Measurements from ENCODE around the gene EGFL7.

EGFL7 gene

GRCh38 chr9:136675477-136676296 lies 13.0 kb downstream of the EGFL7 start:
- no peak for DNase-seq

DNA sequence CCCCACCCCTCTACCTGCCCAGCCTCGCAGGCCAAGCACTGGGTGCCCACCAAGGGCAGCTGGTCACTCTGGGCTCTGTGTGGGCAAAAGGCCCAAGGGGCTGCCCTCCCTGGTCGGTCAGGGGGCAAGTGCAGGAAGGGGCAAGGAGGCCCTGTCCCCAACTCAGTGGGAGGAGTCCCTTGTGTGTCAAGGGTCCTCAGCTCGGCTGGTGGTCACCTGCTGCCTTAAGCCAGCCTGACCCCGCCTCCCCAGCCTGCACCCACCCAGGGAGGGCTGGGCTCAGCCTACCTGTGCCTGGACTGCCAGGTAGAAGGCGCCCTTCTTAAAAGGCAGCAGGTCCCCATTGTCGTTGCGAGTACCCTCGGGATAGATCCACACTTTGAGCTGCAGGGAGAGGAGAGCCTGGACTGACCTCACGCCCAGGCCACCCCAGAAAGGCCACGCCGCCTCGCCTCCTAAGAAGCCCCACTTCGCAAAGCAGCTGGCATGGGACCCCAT lies 13.6 kb downstream of the EGFL7 start:
- DNase-seq: no peak

DNA sequence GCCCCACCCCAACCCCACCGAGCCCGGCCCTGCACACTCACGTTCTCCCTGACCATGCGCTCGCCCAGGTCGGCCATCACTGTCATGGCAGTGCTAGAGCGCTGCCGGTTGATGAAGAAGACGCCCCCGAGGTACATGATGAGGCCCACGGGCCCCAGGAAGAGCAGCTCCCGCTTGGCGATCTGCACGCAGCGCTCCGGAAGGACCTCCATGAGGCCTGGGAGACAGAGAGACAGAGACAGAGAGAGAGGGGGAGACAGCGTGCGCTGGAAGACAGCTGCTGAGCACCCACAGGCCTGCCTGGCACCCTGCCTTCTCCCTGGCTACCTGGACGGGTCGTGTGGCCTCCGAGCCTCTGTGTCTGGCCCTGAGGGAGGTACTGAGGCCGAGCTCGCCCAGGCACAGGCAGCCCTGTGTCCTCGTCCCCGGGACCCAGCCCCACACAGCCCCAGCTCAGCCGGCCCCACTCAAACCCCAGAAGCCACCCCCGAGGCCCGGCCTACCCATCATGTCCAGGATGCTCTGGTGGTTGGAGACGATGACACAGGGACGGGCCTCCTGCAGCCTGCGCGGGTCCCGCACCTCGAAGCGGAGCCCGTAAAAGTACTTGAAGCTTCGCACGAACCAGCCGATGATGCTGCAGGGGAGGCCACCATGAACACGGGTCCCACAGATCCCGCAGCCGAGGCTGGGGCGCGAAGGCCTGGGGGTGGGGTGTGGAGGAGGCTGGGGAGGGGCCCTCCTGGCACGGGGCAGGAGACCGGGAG lies 14.4 kb downstream of the EGFL7 start:
- no peak for DNase-seq

GRCh38 chr9:136678034-136678433 lies 15.3 kb downstream of the EGFL7 start:
- no peak for DNase-seq

GRCh38 chr9:136678624-136679023 lies 15.9 kb downstream of the EGFL7 start:
- DNase-seq: no peak

GRCh38 chr9:136679431-136679941 lies 16.8 kb downstream of the EGFL7 start:
- peak; percentile 39 for DNase-seq

DNA sequence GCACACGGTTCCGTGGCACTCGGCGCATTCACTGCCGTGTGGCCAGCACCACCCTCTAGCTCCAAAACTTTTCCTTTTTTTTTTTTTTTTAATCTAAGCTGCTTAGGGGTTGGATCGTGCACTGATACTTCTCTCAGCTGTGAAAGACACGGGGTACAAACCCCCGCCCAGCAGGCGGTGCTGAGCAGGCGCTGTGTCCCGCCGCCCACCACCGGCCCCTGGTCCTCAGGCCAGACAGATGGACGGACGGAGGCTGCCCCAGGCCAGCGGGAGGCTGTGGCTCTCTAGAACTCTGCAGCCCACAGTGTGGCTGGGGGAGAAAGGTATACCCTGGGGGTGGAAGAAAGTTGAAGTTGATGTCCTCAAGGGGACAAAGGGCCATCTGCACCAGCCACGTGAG lies 18.3 kb downstream of the EGFL7 start:
- DNase-seq: no peak

GRCh38 chr9:136681945-136682699 lies 19.4 kb downstream of the EGFL7 start:
- no peak for DNase-seq

GRCh38 chr9:136682710-136683109 lies 20.0 kb downstream of the EGFL7 start:
- DNase-seq: no peak

- no peak for DNase-seq
These were observed 20.5 kb downstream of the EGFL7 start for GRCh38 chr9:136683173-136683745.

- no peak for DNase-seq
These were observed 21.0 kb downstream of the EGFL7 start for GRCh38 chr9:136683755-136684154.

DNA sequence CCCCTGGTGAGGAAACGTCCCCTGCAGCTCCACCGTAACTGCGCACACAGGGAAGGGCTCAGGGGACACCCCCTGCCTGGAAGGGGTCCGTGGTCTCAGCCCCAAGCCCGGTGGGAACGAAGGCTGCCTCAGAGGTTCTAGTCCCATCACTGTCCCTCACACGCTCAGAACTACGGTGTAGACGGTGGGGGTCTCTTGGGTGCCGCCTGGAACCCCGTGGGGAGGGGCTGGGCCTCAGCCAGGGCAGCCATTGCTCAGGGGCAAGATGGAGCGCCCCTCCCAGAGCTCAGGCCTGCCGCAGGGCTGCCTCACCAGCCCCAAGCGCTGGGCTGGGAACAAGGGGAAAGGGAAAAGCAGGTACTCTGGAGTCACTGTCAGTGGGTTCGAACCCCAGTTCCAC lies 21.6 kb downstream of the EGFL7 start:
- no peak for DNase-seq

GRCh38 chr9:136684799-136685198 lies 22.1 kb downstream of the EGFL7 start:
- DNase-seq: no peak

DNA sequence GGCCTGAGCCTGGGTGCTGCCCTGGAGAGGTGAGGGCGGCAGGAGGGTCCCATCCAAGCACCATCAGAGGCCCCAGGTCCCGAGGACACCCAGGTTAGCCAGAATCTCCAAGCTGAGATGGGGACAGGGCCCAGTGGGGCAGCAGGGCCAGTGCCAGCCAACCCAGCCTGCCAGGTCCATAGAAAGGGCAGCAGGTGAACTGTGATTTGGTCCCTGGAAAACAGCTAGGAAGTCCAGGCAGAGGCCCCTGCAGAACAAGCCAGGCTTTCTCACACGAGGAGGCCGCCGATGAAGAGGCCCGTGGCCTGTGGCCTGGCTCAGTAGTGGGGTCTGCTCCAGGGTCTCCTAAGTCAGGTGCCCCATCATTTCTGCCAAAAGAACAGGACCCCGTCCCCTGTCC lies 22.5 kb downstream of the EGFL7 start:
- DNase-seq: no peak

- no peak for DNase-seq
These were observed 23.2 kb downstream of the EGFL7 start for GRCh38 chr9:136685790-136686533.

- no peak for DNase-seq
These were observed 23.7 kb downstream of the EGFL7 start for GRCh38 chr9:136686534-136686793.

DNA sequence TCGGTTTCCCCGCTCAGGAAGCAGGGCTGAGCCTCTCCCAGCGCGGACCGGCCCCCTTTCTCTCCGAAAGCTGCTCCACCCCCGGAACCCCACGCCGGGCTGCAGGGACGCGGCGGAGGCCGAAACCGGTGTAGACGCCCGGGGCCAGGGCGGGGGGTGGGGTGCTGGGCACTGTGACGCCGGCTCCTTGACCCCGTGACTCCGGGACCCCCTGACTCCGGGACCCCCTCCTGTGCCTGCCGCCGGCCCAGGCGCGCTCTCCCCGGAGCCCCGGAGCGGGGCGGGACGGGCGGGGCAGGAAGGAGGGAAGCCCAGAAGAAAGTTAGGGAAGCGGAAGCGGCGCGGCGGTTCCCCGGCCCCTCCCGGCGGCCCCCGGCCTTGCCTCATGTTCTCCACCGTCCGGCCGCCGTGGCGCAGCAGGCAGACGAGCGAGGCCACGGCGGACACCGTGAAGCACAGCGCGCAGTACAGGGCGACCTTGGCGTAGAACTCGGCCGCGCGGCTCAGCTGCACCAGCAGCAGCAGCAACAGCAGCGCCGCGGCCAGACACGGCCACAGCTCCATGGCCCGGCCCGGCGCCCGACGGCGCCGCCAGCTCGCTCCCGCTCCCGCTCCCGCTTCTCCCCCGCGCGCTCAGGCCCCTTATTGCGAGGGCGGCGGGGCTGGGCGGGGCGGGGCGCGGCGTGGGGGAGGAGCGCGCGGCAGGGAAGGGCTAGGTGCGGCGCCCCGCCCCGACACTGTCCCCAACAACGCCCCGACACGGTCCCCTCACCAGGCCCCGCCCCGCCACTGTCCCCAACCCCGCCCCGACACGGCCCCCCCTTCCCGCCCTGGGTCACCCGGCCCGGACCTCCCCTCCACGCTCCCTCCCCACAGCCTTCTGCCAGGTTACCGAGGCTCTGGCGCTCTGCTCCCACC lies 24.3 kb downstream of the EGFL7 start, which contains the start of gene AGPAT2:
Gene AGPAT2 (minus strand): TSS at position 664 of the 918 bp plus-strand sequence. CDS start 100 bp downstream, at position 564.
- peak; percentile 60 for DNase-seq

DNA sequence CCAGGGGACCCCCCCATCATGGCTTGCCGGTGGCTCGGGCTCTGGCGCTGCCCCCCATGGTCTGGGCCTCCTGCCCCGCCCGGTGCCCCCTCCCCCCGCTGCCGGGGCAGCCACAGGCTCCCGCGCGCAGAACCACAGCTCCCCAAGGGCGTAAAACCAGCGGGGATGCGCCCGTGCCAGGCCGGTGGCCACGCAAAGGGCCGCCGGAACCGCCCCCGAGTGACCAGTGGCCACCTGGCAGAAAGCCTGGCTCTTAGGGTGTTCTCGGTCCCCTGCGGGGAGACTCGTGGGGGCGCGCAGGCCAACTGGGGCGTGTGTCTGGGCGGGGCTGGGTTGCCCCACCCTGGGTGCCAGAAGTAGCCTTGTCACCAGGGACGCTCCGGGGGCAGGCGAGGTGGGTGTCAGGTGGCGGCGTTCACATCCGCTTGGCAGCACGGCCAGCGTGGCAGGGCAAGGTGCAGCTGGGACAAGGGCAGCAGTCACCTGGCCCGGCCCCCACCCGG lies 25.1 kb downstream of the EGFL7 start:
- DNase-seq: no peak

DNA sequence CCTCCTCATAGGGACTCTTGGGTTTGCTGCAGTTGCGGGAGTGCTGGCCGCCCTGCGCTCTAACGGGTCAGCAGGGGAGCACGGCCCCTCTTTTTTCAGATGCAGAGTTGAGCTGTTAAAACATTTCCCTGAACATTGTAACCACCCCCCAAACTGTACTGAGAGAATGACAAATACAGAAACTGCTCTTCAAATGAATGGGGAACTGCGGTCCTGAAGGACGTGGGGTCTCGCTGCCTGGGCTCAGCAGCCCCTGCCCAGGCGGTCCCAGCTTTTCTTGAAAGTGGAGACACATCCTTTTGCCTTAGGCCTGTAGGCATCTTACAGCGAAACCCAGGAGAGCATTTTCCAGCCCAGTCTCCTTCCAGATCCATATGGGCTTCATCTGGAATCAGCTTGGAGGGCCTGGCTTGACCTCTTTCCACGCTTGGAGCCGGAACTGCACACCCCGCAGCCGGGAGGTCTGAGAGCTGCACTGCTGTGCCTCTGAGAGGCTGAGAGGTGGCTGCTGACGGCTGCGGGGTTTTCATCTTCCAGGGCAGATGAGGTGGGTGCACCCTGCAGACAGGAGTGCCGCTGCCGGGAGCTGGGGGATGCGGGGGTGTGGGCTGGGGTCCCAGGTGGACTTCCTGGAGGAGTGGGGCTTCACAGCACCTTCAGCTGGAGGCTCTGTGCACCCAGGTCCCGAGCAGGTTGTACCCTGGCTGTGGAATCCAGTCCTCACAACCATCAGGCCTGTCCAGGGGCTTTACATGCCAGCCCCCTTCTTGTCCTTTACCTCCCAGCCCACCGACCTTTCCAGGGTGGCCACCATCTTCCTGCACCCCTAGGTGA lies 25.8 kb downstream of the EGFL7 start:
- no peak for DNase-seq

- DNase-seq: no peak
These were observed 26.4 kb downstream of the EGFL7 start for GRCh38 chr9:136689108-136689460.

All from NCI-H510A treated with DMSO at 0.1 percent for 48 hours (cell line).